Cardiac muscle cell (in vitro differentiated cells and primary cell): Measurements from ENCODE around the gene GLYATL1B. TPM values are rescaled to one million over a fixed set of nuclear protein-coding genes. Genes with fewer than 3 reads are reported as not detected.
"Not testable (repeated sequence)": the region's sequence is repeated elsewhere in the genome, so short reads cannot be mapped to it uniquely, and the experiment has no call there.

Experiments used
- DNase-seq, 2 donors: peaks; one replicate each; pipeline versions ENCODE4 v3.0.0 to v3.0.0-alpha.2; 2010 to 2017; ENCODE audit warnings: low read depth in 1 of 2, low spot score in 1 of 2
- H3K27ac ChIP-seq: fragments of 200-600 bp; sonication (generic); 2 replicates; pipeline ENCODE4 v1.5.1; 2016
- H3K27me3 ChIP-seq: fragments of 200-600 bp; sonication (generic); 2 replicates; pipeline ENCODE4 v1.6.0; 2016; ENCODE audit warnings: control low read depth
- H3K36me3 ChIP-seq: fragments of 200-600 bp; sonication (generic); 2 replicates; pipeline ENCODE4 v1.5.1; 2016; ENCODE audit warnings: control low read depth
- H3K4me1 ChIP-seq: fragments of 200-600 bp; sonication (generic); 2 replicates; pipeline ENCODE4 v1.8.1; 2017; ENCODE audit warnings: low read depth, mild to moderate bottlenecking, mixed run types
- H3K4me3 ChIP-seq: fragments of 200-600 bp; sonication (generic); 2 replicates; pipeline ENCODE4 v1.5.1; 2016; ENCODE audit warnings: mild to moderate bottlenecking
- H3K9me3 ChIP-seq: fragments of 200-600 bp; sonication (generic); 2 replicates; pipeline ENCODE4 v1.5.1; 2017; ENCODE audit warnings: low read depth, mild to moderate bottlenecking, control low read depth
- CTCF ChIP-seq: IDR thresholded peaks from 2 replicates; pipeline ENCODE4 v1.5.1; 2012; ENCODE audit warnings: low read depth, mild to moderate bottlenecking, low read length
- polyA plus RNA-seq: library from polyadenylated mRNA; unstranded; fragments of >200 nt; fragmentation: Nextera tagmentation; extraction: Ambion mirVana; gene quantifications from 2 replicates; pipeline ENCODE4 v1.2.1, GENCODE V29; 2016
- total RNA-seq: library from RNA; depleted of rRNA; stranded (reverse); fragments of >200 nt; gene quantifications from 2 replicates; pipeline ENCODE4 v1.2.3, GENCODE V29; 2016

Gene GLYATL1B
- total and polyA plus RNA-seq, 2 experiments from 2014 or later: not detected

DNA sequence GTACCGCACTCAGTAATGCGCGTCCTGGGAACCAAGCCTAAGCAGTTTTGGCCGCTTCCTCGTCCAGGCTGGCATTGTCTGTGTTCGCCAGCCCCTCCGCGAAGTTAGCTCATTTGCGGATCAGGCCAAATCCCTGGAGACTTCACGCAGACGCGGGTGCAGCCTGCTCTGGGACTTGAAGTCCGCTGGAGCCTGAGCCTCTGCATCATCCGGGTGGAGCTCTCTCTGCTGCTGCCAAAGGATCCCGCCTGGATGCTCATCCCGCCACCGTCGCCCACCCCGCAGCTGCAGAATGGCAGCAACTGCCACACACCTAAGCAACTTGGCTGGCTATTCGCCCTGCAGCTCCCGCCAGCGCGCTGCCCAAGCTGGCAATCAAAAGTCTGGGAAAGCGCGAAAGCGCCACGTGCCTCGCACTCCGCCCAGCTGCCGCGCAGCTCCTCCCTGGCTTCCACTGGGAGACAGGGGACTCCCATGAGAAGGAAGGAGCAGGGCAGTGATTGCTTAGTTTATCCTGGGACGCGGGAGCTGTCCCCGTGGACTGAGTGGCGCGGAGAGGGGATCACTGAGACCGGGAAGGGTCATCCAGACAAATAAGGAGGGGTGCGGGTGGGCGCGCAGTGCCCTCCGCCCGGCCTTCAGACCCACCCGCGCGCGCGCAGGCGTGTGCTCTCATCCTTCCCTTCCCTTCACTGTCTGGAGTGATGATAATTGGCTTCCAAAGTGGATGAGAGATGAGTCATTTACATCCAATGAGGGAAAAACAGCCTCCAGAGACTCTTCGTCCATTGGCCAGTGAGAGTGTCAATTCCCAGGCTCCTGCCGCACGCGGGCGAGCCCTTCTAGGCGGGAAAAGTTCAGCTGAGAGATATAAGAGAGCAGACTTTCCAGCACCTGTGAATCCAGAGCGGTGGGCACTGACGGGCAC is 23.2 kb upstream of the GLYATL1B start:
- H3K4me3 ChIP-seq: no peak overlapping the region
- H3K27me3 ChIP-seq: peaks cover 11% of the 10 kb centered on the region
- TF ChIP-seq CTCF: no peak
- no peak overlapping the region for H3K27ac ChIP-seq
- H3K9me3 ChIP-seq: no peaks in the 10 kb centered on the region
- H3K4me1 ChIP-seq: no peaks in the 10 kb centered on the region
- no peaks in the 10 kb centered on the region for H3K36me3 ChIP-seq
- peak in 1 of 2 donors; percentile 9 for DNase-seq

DNA sequence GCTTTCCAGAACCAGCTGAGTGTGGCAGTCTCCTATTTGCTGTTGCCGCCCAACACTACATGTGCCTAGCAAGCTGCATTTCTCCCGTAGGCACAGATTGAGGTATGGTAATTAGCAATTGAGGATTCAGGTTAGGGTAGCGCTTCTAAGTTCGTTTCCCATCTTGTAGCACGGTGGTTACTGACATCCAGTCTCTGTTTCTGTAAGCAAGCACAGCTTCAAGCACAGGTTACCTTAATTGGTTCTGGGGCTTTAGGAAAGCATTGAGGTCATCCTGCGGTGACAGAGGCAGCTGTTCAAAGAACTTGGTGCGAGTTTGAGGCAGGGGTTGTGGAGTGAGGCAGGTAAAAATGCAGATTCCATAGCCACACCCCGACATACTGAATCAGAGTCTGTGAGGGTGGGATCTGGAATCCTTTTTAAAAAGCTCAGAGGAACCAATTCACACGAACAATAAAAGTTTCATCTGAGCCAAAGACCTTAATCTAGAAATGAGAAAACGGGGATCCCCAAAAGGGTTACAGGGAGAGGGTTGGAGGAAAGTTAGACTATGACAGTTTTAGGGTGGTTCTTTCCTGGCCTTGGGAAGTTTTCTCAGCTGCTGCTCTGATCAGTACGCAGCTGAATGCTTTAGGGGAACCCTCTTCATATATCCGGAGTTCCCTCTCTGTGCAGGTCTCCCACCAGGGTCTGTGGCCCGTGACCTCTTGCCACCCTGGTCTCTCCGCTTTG is 21.9 kb upstream of the GLYATL1B start:
- not testable (repeated sequence) for H3K27ac ChIP-seq, DNase-seq, H3K4me3 ChIP-seq, H3K36me3 ChIP-seq, H3K4me1 ChIP-seq, H3K9me3 ChIP-seq
- H3K27me3 ChIP-seq: peaks cover 16% of the 10 kb centered on the region

- no peak overlapping the region for H3K27ac ChIP-seq
- no peaks in the 10 kb centered on the region for H3K4me1 ChIP-seq
- H3K9me3 ChIP-seq: no peaks in the 10 kb centered on the region
- DNase-seq: no peak
- peaks cover 17% of the 10 kb centered on the region for H3K27me3 ChIP-seq
- H3K36me3 ChIP-seq: no peaks in the 10 kb centered on the region
- no peak for TF ChIP-seq CTCF
- no peak overlapping the region for H3K4me3 ChIP-seq
Observed at GRCh38 chr11:59069087-59069486, 17.0 kb upstream of the GLYATL1B start.

GRCh38 chr11:59076876-59077571 is 9.1 kb upstream of the GLYATL1B start:
- no peaks in the 10 kb centered on the region for H3K27me3 ChIP-seq
- no peaks in the 10 kb centered on the region for H3K4me1 ChIP-seq
- H3K36me3 ChIP-seq: no peaks in the 10 kb centered on the region
- no peak for TF ChIP-seq CTCF
- H3K27ac ChIP-seq: no peak overlapping the region
- DNase-seq: no peak
- H3K9me3 ChIP-seq: no peaks in the 10 kb centered on the region
- no peak overlapping the region for H3K4me3 ChIP-seq

DNA sequence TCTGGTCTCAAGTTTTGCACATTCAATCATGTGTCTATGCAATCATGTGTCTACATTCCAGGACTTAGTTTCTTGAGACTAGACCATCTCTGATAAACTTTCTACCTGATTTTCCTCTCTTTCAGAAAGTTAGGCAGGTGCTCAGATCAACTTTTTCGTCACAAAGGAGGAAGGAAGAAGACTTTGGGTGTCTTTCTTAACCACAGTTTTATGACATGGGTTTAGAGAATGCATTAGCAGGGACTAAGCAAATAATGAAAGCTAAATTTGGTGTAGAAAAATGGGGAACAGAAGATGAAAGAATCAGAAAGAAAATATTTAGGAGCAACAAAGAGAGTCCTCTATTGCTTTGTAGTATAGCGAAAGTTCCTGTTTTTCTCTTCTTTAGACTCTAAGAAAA is 7.7 kb upstream of the GLYATL1B start:
- Histone ChIP-seq H3K27me3 (no peaks in the 10 kb centered on the region), H3K27ac (no peak overlapping the region), H3K9me3 (no peaks in the 10 kb centered on the region), H3K4me3 (no peak overlapping the region), H3K4me1 (no peaks in the 10 kb centered on the region), H3K36me3 (no peaks in the 10 kb centered on the region)
- TF ChIP-seq CTCF: no peak
- no peak for DNase-seq
